MM.1S (cell line): ENCODE results near the gene KIAA1217.

Experiments
- CTCF ChIP-seq: fragments of 300-600 bp; sonication (generic); IDR thresholded peaks from 2 replicates; pipeline ENCODE4 v1.5.1; 2016; ENCODE audit warnings: antibody characterized with exemption, low read length, mixed read lengths
- EZH2 ChIP-seq: fragments of 300-600 bp; sonication (generic); optimal IDR thresholded peaks from 2 replicates; pipeline ENCODE3; 2017; ENCODE audit warnings: low read depth, mild to moderate bottlenecking, antibody characterized with exemption, low read length, mixed read lengths
- EZH2phosphoT487 ChIP-seq: fragments of 300-600 bp; sonication (generic); IDR thresholded peaks from 2 replicates; pipeline ENCODE4 v1.6.1; 2018; ENCODE audit warnings: antibody characterized with exemption, low read length

- TF ChIP-seq CTCF (no peak), EZH2phosphoT487 (no peak), EZH2 (no peak)
Observed at GRCh38 chr10:24184455-24184854, 24.5 kb upstream of the KIAA1217 start.
